GM21619 (cell line): ENCODE results near the gene SMIM20.

Experiments used
- ATAC-seq: cut with Tn5 transposase; IDR thresholded peaks from one replicate; pipeline ENCODE4 v1.9.1; 2021; ENCODE audit not compliant: unreplicated experiment

Gene SMIM20

GRCh38 chr4:25925486-25926201 lies 11.6 kb downstream of the SMIM20 start:
- peak; percentile 82 for ATAC-seq

GRCh38 chr4:25926462-25926861 lies 12.4 kb downstream of the SMIM20 start:
- ATAC-seq = no peak

- ATAC-seq = no peak
Observed at GRCh38 chr4:25927361-25928195, 13.6 kb downstream of the SMIM20 start.

- ATAC-seq = no peak
Observed at GRCh38 chr4:25928379-25929297, 14.6 kb downstream of the SMIM20 start.

- no peak for ATAC-seq
Observed at GRCh38 chr4:25929298-25929686, 15.3 kb downstream of the SMIM20 start.

GRCh38 chr4:25930731-25931354 lies 16.8 kb downstream of the SMIM20 start:
- no peak for ATAC-seq

GRCh38 chr4:25936696-25937095 lies 22.7 kb downstream of the SMIM20 start:
- ATAC-seq = no peak

- no peak for ATAC-seq
Observed at GRCh38 chr4:25937801-25938200, 23.8 kb downstream of the SMIM20 start.

DNA sequence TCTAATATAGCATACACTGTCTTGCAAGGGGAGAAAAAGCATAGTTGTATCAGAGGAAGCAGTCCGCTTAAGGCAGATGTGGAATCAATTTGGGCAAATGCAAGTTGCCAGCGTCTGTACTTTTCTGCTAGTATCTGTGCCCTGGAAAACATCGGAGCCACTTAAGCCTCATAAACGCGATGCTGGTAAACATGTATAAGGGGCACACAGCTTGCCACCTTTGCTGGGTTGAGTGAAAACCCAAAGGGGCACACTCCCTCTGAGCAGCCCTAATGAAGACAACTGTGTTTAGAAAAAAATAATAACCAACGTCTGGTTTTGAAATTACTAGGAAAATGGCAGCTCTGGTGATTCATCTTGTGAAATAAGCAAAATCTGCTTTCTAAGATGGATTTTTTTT lies 24.3 kb downstream of the SMIM20 start:
- peak; percentile 34 for ATAC-seq

GRCh38 chr4:25938787-25939186 lies 24.8 kb downstream of the SMIM20 start:
- peak; percentile 94 for ATAC-seq

DNA sequence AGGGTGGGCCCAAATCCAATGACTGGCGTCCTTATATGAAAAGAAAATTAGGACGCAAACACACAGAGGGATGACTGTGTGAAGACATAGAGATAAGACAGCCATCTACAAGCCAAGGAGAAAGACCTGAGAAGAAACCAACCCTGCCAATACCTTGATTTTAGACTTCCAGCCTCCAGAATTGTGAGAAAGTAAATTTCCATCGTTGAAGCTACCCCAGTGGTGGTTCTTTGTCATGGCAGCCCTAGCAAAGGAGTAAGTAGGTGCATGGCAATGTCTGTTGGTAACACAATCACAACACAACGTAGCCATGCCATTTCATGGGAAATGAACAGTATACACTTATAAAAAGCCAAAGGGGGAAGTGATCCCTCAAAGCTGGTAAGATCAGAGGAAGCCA lies 25.3 kb downstream of the SMIM20 start:
- ATAC-seq = no peak

DNA sequence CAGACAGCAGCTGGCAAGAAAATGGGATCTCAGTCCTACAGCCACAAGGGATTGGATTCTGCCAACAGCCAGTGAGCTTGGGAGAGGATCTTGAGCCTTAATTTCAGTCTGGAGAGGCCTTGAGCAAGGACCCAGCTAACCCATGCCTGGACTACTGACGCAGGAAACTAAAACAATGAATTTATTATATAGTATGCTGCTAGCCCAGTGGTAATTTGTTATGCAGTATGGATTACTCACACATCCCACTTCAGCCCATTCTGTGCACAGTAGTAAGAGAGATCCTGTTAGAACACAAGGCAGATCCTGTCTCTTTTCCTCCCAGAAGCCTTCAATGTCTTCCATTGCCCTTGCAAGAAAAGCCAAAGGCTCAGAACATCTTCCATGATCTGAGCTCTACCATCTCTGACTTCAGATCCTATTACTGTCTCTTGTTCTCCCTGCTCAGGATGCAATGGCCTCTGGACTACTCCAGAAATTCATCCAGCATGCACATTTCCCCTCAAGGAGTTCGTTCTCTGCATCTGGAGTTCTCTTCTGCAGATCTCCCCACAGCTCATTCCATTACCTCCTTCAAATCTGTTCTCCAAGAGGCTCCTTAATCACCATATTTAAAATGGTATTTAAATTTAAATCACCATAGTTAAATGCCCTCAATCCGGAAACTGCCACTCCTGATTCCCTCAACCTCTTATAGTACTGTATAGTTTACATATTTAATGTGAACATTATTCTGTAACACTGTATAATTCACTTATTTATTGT lies 27.6 kb downstream of the SMIM20 start:
- ATAC-seq = no peak

- ATAC-seq = no peak
Observed at GRCh38 chr4:25943312-25943711, 29.3 kb downstream of the SMIM20 start.

DNA sequence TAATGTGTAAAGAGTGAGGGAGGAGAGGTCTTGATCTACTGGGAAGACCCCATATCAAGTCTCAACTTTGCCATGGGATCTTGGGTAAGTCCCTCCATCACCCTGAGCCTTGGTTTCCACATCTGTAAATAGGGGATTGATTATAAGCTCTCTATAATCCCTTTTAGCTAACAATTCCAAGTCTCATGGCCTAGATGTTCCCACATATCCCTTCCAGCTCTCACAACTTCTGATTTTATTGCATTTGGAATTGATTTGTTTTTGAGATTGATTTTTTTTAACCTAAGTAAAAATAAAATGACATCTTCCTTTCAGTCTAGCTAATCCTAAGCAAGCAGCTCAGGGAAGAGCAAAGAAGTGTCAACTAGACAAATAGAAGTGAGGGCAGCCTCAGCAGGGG lies 29.8 kb downstream of the SMIM20 start:
- ATAC-seq = no peak

DNA sequence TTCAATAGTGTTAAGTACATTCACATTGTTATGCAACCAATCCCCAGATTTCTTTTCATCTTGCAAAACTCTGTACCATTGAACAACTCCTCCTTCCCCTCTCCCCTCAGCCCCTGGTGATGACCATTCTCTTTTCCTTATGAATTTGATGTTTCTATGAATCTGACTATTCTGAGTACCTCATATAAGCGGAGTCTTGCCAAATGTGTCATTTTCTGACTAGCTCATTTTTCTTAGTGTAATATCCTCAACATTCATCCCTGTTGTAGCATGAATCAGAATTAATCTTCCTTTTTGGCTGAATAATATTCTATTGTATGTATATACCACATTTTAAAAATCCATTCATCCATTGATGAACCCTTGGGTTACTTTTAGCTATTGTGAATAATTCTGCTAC lies 34.0 kb downstream of the SMIM20 start:
- ATAC-seq = no peak

DNA sequence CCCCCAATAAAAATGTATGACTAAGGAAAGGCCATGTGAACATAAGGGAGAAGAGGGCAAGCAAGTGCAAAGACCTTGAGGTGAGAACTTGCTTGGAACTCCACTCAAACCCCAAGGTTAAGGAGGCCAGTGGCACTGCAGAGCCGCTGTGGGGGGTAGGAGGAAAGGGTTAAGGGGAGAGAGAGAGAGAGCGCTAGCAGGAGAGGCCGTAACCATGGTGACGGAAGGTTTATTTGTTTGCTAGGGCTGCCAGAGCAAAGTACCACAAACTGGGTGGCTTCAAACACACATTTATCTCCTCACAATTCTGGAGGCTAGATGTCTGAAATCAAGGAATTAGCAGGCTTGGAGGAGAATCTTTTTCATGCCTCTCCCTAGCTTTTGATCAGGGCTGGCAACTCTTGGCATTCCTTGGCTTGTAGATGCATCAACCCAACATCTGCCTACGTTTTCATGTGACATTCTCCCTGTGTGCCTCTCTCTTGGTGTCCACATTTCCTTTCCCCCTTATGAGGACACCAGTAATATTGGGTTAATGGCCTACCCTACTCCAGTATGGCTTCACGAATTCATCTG lies 35.2 kb downstream of the SMIM20 start:
- ATAC-seq = no peak

DNA sequence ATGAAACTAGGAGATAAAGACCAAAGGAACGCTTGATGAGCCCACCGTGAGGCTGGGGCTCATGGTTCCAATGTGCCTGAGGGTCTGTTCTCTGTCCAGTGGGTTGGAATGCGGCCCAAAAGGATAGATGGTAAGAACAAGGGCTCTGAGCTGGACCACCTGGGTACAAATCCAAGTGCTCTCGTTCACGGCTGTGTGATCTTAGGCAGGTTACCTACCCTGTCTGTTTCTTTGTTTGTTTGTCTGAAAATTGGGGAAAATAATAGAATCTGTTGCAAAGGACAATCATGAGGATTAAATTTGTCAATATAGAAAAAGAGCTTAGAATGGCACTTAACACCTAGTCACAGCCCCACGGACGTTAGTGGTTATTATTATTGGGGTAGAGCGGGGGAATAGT lies 36.0 kb downstream of the SMIM20 start:
- ATAC-seq = no peak

DNA sequence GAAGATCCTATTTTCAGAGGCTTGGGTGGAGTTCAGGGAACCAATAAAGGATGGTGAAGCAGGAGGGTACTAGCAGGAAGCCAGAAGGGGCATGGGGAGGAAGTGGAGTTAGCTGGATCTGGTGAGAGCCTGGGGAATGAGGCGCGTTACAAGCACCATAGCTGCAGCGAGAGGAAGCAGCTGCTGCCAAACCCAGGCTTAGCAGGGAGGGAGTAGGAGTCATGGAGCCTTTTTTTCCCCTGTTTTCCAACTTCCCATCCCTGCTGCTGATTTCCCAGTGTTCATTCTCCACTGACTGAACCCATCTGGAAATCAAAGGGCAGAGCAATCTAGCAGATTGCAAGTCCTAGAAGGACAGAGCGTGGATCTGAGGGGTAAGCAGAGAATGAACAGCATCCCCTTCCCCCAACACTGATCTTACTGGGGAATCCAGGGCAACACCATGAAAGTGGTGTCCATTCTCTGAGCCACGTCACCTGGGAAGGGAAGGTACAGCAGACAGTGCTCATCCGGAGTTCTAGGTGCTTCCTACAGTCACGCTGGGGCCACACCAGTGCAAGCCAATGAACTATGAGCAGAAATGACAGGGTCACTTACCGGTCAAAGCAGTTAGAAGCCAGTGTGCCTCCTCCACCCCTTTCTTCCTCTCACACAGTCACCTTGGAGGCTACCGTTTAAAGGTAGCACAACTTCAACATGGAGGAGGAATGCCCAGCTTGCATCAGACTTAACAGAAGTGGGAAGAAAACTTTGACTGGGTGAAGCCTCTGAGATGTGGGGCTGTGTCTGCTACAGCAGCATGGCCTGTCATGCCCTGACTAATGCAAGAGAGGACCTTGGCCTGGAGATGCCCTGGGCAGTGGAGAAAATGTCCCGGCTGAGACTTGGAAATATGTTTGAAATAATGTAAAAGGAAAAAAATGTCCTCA lies 36.7 kb downstream of the SMIM20 start:
- no peak for ATAC-seq
